SK-N-SH treated with all-trans-retinoic acid at 6 μM for 48 hours (cell line): ENCODE data around the gene SNX21.
A peak's percentile ranks its signal among the peaks of the same experiment; 100 is the strongest.
"Not testable (repeated sequence)": the region's sequence is repeated elsewhere in the genome, so short reads cannot be mapped to it uniquely, and the experiment has no call there.

Experiments
- ATAC-seq: fragments of 200-7000 bp; cut with Tn5 transposase; 3 replicates; pipeline ENCODE4 v1.9.1; 2020; ENCODE audit warnings: mild to moderate bottlenecking, moderate library complexity
- ARNTL ChIP-seq: fragments of 450-650 bp; formaldehyde crosslinking; IDR thresholded peaks from 2 replicates; pipeline ENCODE4 v1.5.0; 2020; ENCODE audit warnings: low read depth, mild to moderate bottlenecking, moderate library complexity, borderline replicate concordance
- BACH2 ChIP-seq: fragments of 250-450 bp; sonication (Bioruptor Pico); IDR thresholded peaks from 2 replicates; pipeline ENCODE4 v1.9.0; 2021; ENCODE audit warnings: mild to moderate bottlenecking, borderline replicate concordance
- CSDC2 ChIP-seq: fragments of 250-450 bp; sonication (Bioruptor Pico); IDR thresholded peaks from 2 replicates; pipeline ENCODE4 v1.5.0; 2020; ENCODE audit warnings: mild to moderate bottlenecking, moderate library complexity
- CSRNP3 ChIP-seq: fragments of 250-450 bp; sonication (Bioruptor Pico); IDR thresholded peaks from 2 replicates; pipeline ENCODE4 v1.5.1; 2021; ENCODE audit warnings: mild to moderate bottlenecking, moderate library complexity
- ESRRG ChIP-seq: fragments of 250-450 bp; sonication (Bioruptor Pico); IDR thresholded peaks from 2 replicates; pipeline ENCODE4 v1.6.1; 2021; ENCODE audit warnings: mild to moderate bottlenecking
- GLIS3 ChIP-seq: fragments of 250-450 bp; sonication (Bioruptor Pico); IDR thresholded peaks from 2 replicates; pipeline ENCODE4 v1.5.0; 2020; ENCODE audit warnings: mild to moderate bottlenecking, moderate library complexity
- ISL1 ChIP-seq: fragments of 250-450 bp; sonication (Bioruptor Pico); IDR thresholded peaks from 2 replicates; pipeline ENCODE4 v2.1.2; 2022; ENCODE audit warnings: mild to moderate bottlenecking, moderate library complexity
- OSR1 ChIP-seq: fragments of 250-450 bp; sonication (Bioruptor Pico); IDR thresholded peaks from 2 replicates; pipeline ENCODE4 v1.8.0; 2022; ENCODE audit warnings: moderate library complexity, mild to moderate bottlenecking, inconsistent platforms
- PATZ1 ChIP-seq: fragments of 250-450 bp; sonication (Bioruptor Pico); IDR thresholded peaks from 2 replicates; pipeline ENCODE4 v1.8.0; 2020; ENCODE audit warnings: mild to moderate bottlenecking, moderate library complexity, borderline replicate concordance
- POU6F1 ChIP-seq: fragments of 250-450 bp; sonication (Bioruptor Pico); IDR thresholded peaks from 2 replicates; pipeline ENCODE4 v1.8.0; 2021; ENCODE audit warnings: low read depth, mild to moderate bottlenecking, moderate library complexity, borderline replicate concordance
- RARB ChIP-seq: fragments of 250-450 bp; sonication (Bioruptor Pico); IDR thresholded peaks from 2 replicates; pipeline ENCODE4 v1.8.0; 2021; ENCODE audit warnings: mild to moderate bottlenecking, moderate library complexity
- SNAI2 ChIP-seq: fragments of 250-450 bp; sonication (Bioruptor Pico); IDR thresholded peaks from 2 replicates; pipeline ENCODE4 v1.5.0; 2020; ENCODE audit warnings: mild to moderate bottlenecking, moderate library complexity
- TSHZ2 ChIP-seq: fragments of 250-450 bp; sonication (Bioruptor Pico); IDR thresholded peaks from 2 replicates; pipeline ENCODE4 v1.5.0; 2020; ENCODE audit warnings: mild to moderate bottlenecking, moderate library complexity
- ZC3H10 ChIP-seq: fragments of 250-450 bp; sonication (Bioruptor Pico); IDR thresholded peaks from 2 replicates; pipeline ENCODE4 v1.5.1; 2021; ENCODE audit warnings: mild to moderate bottlenecking, moderate library complexity
- ZFP3 ChIP-seq: fragments of 250-450 bp; sonication (Bioruptor Pico); IDR thresholded peaks from 2 replicates; pipeline ENCODE4 v1.5.0; 2020; ENCODE audit warnings: mild to moderate bottlenecking, moderate library complexity
- ZFP30 ChIP-seq: fragments of 450-650 bp; formaldehyde crosslinking; IDR thresholded peaks from 2 replicates; pipeline ENCODE4 v1.5.0; 2022; ENCODE audit warnings: mild to moderate bottlenecking, moderate library complexity
- ZNF565 ChIP-seq: fragments of 450-650 bp; formaldehyde crosslinking; conservative IDR thresholded peaks from 2 replicates; pipeline ENCODE4 v1.5.0; 2020; ENCODE audit warnings: low read depth, mild to moderate bottlenecking, moderate library complexity
- ZNF70 ChIP-seq: fragments of 450-650 bp; formaldehyde crosslinking; IDR thresholded peaks from 2 replicates; pipeline ENCODE4 v1.5.0; 2020; ENCODE audit warnings: mild to moderate bottlenecking, moderate library complexity
- ZNF8 ChIP-seq: fragments of 450-650 bp; formaldehyde crosslinking; IDR thresholded peaks from 2 replicates; pipeline ENCODE4 v1.5.0; 2020; ENCODE audit warnings: mild to moderate bottlenecking, moderate library complexity
- TF ChIP-seq, protein P1 (sequence below): fragments of 250-450 bp; sonication (Bioruptor Pico); IDR thresholded peaks from 2 replicates; pipeline ENCODE4 v1.5.1; 2020; ENCODE audit warnings: low read depth, mild to moderate bottlenecking, moderate library complexity

The SNX21 gene

GRCh38 chr20:45826381-45827019 is 7.1 kb upstream of the SNX21 start (continued):
- TF ChIP-seq TSHZ2 (CRISPR knock-in tag) = no peak
- no peak for TF ChIP-seq ZC3H10 (CRISPR knock-in tag)
- TF ChIP-seq, all 23 proteins: peak for 0

DNA sequence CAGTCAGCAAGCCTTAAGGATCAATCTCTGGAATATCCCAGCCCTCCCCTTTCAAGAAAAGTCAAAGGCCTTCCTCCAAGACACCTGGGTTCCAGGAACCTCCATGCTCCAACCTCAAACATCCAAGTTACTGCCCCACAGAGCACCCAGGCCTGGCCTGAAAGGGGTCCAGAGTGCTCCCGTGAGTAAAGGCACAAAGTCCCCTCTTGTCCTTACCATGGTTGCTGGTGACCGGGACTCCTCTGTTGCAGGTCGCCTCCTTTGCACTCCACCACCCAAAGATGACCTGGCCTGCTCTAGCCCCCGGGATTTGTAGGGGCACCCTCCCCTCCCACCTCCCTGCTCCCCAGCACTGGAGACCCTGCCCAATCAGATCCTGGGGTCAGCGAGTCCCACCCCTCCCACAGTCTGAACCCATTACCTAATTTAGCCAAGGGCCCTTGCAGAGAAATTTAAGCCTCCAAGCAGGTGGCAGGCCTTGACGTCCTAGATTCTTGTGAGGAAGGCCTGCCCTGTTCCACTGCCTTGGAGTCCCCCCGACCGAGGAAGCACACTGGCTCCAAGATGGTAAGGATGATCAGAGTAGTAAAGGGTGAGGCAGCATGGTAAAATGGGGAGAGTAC is 6.5 kb upstream of the SNX21 start, which contains the start of gene TNNC2:
TSS of gene TNNC2 (minus strand) at position 283 of the 623 bp plus-strand sequence. CDS start at position 219, 64 bp downstream.
- no peak for ATAC-seq
- no peak for TF ChIP-seq PATZ1

DNA sequence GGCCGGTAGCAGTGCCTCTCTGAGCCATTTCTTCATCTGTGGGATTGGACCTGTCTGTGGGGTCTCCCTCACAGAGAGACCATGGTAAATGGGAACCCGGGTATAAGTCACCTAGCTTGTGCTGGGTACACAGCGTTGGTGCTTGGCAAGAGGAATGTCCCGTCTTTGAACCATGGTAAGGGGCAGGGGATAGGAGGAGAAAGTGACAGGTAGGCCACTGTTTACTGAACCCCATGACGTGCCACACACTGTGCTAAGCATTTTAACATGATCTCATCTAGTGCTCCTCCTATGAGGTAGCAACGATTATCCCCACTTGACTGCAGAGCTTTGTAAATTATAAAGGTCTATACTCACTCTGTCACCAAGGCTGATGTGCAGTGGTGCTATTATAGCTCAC is 5.9 kb upstream of the SNX21 start:
- ATAC-seq = no peak

GRCh38 chr20:45828589-45828988 is 5.0 kb upstream of the SNX21 start:
- ATAC-seq = 0 out of 3 replicates have a peak, but pooled peaks have one; percentile 14

More for the DNA sequence above, 5.9 kb upstream of the SNX21 start:
- TF ChIP-seq ZNF70 (no peak), RARB (CRISPR knock-in tag) (no peak), ZFP3 (CRISPR knock-in tag) (no peak)

GRCh38 chr20:45829673-45830106 is 3.9 kb upstream of the SNX21 start:
- not testable (repeated sequence) for ATAC-seq

More at GRCh38 chr20:45828589-45828988, 5.0 kb upstream of the SNX21 start:
- TF ChIP-seq, protein P1, sequence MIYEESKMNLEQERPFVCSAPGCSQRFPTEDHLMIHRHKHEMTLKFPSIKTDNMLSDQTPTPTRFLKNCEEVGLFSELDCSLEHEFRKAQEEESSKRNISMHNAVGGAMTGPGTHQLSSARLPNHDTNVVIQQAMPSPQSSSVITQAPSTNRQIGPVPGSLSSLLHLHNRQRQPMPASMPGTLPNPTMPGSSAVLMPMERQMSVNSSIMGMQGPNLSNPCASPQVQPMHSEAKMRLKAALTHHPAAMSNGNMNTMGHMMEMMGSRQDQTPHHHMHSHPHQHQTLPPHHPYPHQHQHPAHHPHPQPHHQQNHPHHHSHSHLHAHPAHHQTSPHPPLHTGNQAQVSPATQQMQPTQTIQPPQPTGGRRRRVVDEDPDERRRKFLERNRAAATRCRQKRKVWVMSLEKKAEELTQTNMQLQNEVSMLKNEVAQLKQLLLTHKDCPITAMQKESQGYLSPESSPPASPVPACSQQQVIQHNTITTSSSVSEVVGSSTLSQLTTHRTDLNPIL (CRISPR knock-in tag) = no peak
- TF ChIP-seq ARNTL (CRISPR knock-in tag) = no peak
- TF ChIP-seq SNAI2 = no peak

- ATAC-seq = no peak
- TF ChIP-seq, protein P1 (CRISPR knock-in tag) = no peak
- no peak for TF ChIP-seq BACH2 (CRISPR knock-in tag)
- TF ChIP-seq ESRRG (CRISPR knock-in tag) = no peak
- no peak for TF ChIP-seq ZNF565
- no peak for TF ChIP-seq ZNF8 (CRISPR knock-in tag)
- TF ChIP-seq ARNTL (CRISPR knock-in tag) = no peak
- no peak for TF ChIP-seq OSR1 (CRISPR knock-in tag)
- TF ChIP-seq ZFP30 (CRISPR knock-in tag) = no peak
- TF ChIP-seq ZFP3 (CRISPR knock-in tag) = no peak
- TF ChIP-seq CSRNP3 (CRISPR knock-in tag) = no peak
- no peak for TF ChIP-seq ISL1 (CRISPR knock-in tag)
- no peak for TF ChIP-seq PATZ1
- no peak for TF ChIP-seq GLIS3 (CRISPR knock-in tag)
- no peak for TF ChIP-seq POU6F1 (CRISPR knock-in tag)
- no peak for TF ChIP-seq SNAI2
- no peak for TF ChIP-seq CSDC2 (CRISPR knock-in tag)
Measured at GRCh38 chr20:45832619-45833018, 980 bp upstream of the SNX21 start.
